ENCODE results near the gene LDLRAD4.

LDLRAD4 gene

DNA sequence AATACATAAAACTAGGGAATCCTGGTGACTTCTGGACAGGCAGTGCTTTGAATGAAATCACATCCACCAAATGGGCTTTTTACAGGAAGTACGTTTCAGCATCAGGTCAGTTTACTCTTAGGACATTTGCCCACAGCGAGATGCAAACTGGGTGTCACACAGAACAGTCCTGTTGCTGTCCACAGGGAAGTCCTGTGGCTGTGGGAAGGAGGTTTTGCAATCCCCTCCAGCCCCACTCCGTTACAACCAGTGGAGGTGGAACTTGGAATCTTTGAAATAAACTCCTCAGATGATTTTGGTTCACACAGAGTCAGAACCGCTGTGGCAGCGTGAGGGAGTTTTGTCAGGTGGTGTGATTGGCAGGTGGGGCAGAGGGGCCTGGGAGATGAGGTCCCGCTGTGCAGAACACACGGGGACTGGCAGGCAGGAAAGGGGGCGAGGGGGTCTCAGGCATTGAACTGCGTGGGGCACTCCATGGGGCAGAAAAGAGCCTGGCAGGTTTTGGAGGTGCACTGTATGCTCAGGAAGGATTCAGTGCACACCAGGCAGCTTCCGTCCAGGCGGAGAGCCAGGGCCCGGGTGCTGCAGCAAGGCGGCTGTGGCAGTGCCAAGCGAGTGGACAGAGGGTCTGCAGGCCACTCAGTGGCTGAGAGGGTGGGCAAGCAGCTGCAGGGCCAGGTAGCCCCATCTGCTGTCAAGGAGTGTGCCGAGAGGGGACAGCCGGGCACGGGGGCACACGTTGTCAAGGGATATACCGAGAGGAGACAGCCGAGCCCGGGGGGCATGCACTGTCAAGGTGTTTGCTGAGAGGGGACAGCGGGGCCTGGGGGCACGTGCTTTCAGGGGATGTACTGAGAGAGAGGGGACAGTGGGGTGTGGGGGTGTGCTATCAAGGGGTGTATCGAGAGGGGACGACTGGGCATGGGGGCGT lies 148.7 kb downstream of the LDLRAD4 start:
- no peak overlapping the region for H3K27ac ChIP-seq
- no peaks in the 10 kb centered on the region for H3K27me3 ChIP-seq
- intact Hi-C loops (cut with DNase I; ENCODE audit: low total_unique reads), result no loop called here
- DNase-seq, result no peak
- no peaks in the 10 kb centered on the region for H3K36me3 ChIP-seq
- TF ChIP-seq, protein P1, sequence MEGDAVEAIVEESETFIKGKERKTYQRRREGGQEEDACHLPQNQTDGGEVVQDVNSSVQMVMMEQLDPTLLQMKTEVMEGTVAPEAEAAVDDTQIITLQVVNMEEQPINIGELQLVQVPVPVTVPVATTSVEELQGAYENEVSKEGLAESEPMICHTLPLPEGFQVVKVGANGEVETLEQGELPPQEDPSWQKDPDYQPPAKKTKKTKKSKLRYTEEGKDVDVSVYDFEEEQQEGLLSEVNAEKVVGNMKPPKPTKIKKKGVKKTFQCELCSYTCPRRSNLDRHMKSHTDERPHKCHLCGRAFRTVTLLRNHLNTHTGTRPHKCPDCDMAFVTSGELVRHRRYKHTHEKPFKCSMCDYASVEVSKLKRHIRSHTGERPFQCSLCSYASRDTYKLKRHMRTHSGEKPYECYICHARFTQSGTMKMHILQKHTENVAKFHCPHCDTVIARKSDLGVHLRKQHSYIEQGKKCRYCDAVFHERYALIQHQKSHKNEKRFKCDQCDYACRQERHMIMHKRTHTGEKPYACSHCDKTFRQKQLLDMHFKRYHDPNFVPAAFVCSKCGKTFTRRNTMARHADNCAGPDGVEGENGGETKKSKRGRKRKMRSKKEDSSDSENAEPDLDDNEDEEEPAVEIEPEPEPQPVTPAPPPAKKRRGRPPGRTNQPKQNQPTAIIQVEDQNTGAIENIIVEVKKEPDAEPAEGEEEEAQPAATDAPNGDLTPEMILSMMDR (IDR thresholded peaks at IDR 0.05), result no peak
- no peaks in the 10 kb centered on the region for H3K9me3 ChIP-seq
- H3K4me3 ChIP-seq, result no peak overlapping the region
- H3K4me1 ChIP-seq, result peaks cover 0 to 19% (median 4%) of the 10 kb centered on the region in 4 donors

- H3K27me3 ChIP-seq, result no peaks in the 10 kb centered on the region
- H3K4me3 ChIP-seq, result no peak overlapping the region
- TF ChIP-seq, protein P1 (IDR thresholded peaks at IDR 0.05), result no peak
- no peaks in the 10 kb centered on the region for H3K9me3 ChIP-seq
- H3K27ac ChIP-seq, result no peak overlapping the region
- no peaks in the 10 kb centered on the region for H3K36me3 ChIP-seq
- DNase-seq, result no peak
- H3K4me1 ChIP-seq, result peaks cover 0 to 17% (median 2%) of the 10 kb centered on the region in 4 donors
- intact Hi-C loops (cut with DNase I; ENCODE audit: low total_unique reads), result no loop called here
These were observed 149.7 kb downstream of the LDLRAD4 start for GRCh38 chr18:13368080-13368813.

- Histone ChIP-seq H3K27ac (no peak overlapping the region), H3K27me3 (no peaks in the 10 kb centered on the region), H3K4me1 (peaks cover 0 to 17% (median 3%) of the 10 kb centered on the region in 4 donors), H3K36me3 (no peaks in the 10 kb centered on the region), H3K4me3 (no peak overlapping the region), H3K9me3 (no peaks in the 10 kb centered on the region)
- TF ChIP-seq, protein P1 (IDR thresholded peaks at IDR 0.05), result no peak
- DNase-seq, result no peak
- intact Hi-C loops (cut with DNase I; ENCODE audit: low total_unique reads), result no loop called here
These were observed 150.8 kb downstream of the LDLRAD4 start for GRCh38 chr18:13369353-13369752.

GRCh38 chr18:13369756-13370510 lies 151.4 kb downstream of the LDLRAD4 start:
- Histone ChIP-seq H3K27ac (no peak overlapping the region), H3K4me1 (peaks cover 4 to 17% (median 9%) of the 10 kb centered on the region in 4 donors), H3K9me3 (no peaks in the 10 kb centered on the region), H3K27me3 (no peaks in the 10 kb centered on the region), H3K36me3 (no peaks in the 10 kb centered on the region), H3K4me3 (no peak overlapping the region)
- TF ChIP-seq, protein P1 (IDR thresholded peaks at IDR 0.05), result no peak
- intact Hi-C loops (cut with DNase I; ENCODE audit: low total_unique reads), result no loop called here
- no peak for DNase-seq

- H3K27ac ChIP-seq, result no peak overlapping the region
- TF ChIP-seq, protein P1 (IDR thresholded peaks at IDR 0.05), result no peak
- no peaks in the 10 kb centered on the region for H3K9me3 ChIP-seq
- H3K27me3 ChIP-seq, result no peaks in the 10 kb centered on the region
- H3K36me3 ChIP-seq, result no peaks in the 10 kb centered on the region
- H3K4me1 ChIP-seq, result peaks cover 4 to 29% (median 20%) of the 10 kb centered on the region in 4 donors
- intact Hi-C loops (cut with DNase I; ENCODE audit: low total_unique reads), result no loop called here
- no peak for DNase-seq
- no peak overlapping the region for H3K4me3 ChIP-seq
These were observed 152.6 kb downstream of the LDLRAD4 start for GRCh38 chr18:13370995-13371625.

All from tibial artery (tissue), 4 donors.